ENCODE results near the gene TK2. TPM values are rescaled to one million over a fixed set of nuclear protein-coding genes. Genes with fewer than 3 reads are reported as not detected.

Gene TK2
- total RNA-seq, 4 donors from 2014 or later = 15.7 to 20.6 (median 16.6) TPM

DNA sequence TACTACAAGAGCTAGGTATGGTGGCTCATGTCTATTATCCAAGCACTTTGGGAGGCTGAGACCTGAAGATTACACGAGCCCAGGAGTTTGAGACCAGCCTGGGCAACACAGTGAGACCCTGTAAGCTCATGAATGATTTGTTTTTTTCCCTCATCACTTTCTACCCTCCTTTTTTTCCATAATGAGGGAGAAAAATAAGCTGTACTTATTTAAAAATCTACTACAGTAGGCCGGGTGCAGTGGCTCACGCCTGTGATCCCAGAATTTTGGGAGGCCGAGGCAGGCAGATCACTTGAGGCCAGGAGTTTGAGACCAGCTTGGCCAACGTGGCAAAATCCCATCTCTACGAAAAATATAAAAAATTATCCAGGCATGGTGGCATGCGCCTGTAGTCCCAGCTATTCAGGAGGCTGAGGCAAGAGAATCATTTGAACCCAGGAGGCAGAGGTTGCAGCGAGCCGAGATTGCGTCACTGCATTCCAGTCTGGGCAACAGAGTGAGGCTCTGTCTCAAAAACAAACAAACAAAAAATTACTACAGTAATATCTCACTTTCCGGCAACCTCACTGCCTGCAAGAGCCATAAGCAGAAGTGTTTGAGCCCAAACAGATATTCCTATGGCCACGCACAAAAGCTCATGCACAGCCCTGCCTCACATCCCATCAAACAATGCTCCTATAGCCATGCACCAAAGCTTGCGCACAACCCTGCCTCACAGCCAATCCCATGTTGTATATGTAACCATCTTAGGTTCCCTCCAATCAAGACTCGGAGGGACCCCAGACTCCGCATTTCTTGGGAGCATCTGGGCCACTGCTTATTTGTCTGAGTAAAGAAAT, 37.4 kb downstream of the TK2 start:
- intact Hi-C loops (cut with DNase I; ENCODE audit: low total_unique reads) (no loop called here), in situ Hi-C loops (cut with MboI; ENCODE audit: low pct_ligation_motif_present in 1 of 4, low pct_unique_long_range_greater_than_20kb in 1 of 4, low sequenced_read_pairs in 3 of 4) (no loop called here)
- TF ChIP-seq, protein P1, sequence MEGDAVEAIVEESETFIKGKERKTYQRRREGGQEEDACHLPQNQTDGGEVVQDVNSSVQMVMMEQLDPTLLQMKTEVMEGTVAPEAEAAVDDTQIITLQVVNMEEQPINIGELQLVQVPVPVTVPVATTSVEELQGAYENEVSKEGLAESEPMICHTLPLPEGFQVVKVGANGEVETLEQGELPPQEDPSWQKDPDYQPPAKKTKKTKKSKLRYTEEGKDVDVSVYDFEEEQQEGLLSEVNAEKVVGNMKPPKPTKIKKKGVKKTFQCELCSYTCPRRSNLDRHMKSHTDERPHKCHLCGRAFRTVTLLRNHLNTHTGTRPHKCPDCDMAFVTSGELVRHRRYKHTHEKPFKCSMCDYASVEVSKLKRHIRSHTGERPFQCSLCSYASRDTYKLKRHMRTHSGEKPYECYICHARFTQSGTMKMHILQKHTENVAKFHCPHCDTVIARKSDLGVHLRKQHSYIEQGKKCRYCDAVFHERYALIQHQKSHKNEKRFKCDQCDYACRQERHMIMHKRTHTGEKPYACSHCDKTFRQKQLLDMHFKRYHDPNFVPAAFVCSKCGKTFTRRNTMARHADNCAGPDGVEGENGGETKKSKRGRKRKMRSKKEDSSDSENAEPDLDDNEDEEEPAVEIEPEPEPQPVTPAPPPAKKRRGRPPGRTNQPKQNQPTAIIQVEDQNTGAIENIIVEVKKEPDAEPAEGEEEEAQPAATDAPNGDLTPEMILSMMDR (IDR thresholded peaks at IDR 0.05) = no peak
- TF ChIP-seq POLR2A (IDR thresholded peaks at IDR 0.05) (no peak), POLR2AphosphoS5 (IDR thresholded peaks at IDR 0.05) (no peak), EP300 (IDR thresholded peaks at IDR 0.05; ENCODE audit: low read depth) (no peak)
- Histone ChIP-seq H3K4me3 (no peak overlapping the region), H3K36me3 (peaks cover 0 to 3% (median 0%) of the 10 kb centered on the region in 4 donors), H3K9me3 (no peaks in the 10 kb centered on the region), H3K27ac (peak overlapping the region; percentile 30 to 43 (median 40)), H3K4me1 (peaks cover 18 to 49% (median 34%) of the 10 kb centered on the region in 4 donors), H3K27me3 (no peaks in the 10 kb centered on the region)
- WGBS, 2 donors (ENCODE audit: low coverage in 1 of 2) = 89 to 91% methylated on average over 6 to 15 of the region's 15 CpGs
- DNase-seq = no peak

DNA sequence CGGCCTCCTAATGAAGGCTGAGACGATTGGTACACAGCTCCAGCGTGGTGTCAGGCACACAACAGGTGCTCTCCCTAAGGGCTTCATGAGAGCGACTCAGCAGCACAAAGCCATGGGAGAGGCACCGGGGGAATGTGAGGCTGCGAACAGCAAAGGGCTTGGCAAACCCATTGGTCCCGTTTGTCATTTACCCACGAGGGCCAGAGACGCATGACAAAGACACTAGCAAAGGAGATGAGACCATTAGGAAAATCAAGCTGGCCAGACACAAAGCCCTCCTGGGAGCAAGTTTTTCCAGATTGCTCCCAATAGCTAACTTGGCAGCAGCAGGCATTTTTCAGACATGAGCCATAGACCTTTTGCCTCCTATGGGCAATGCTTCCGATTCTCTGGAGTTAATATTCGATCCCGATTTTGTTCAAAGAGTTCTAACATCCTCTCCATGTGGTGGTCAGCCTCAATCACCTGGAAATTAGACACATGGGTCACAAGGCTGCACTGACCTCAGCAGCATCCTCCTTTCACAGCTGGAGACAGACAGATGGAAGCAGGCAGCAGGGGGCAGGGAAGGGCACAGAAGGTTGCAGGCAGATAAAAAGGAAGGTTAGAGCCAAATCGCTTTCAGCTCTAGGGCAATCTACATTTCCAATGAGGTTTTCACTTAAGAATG, 38.2 kb downstream of the TK2 start:
- Histone ChIP-seq H3K27me3 (no peaks in the 10 kb centered on the region), H3K27ac (peak overlapping the region; percentile 30 to 43 (median 40)), H3K36me3 (peaks cover 0 to 3% (median 0%) of the 10 kb centered on the region in 4 donors), H3K9me3 (no peaks in the 10 kb centered on the region), H3K4me3 (no peak overlapping the region), H3K4me1 (peaks cover 12 to 43% (median 28%) of the 10 kb centered on the region in 4 donors)
- DNase-seq = no peak
- in situ Hi-C loops (cut with MboI; ENCODE audit: low pct_ligation_motif_present in 1 of 4, low pct_unique_long_range_greater_than_20kb in 1 of 4, low sequenced_read_pairs in 3 of 4) = no loop called here
- TF ChIP-seq, protein P1 (IDR thresholded peaks at IDR 0.05) = no peak
- TF ChIP-seq POLR2AphosphoS5 (IDR thresholded peaks at IDR 0.05) = no peak
- no peak for TF ChIP-seq EP300 (IDR thresholded peaks at IDR 0.05; ENCODE audit: low read depth)
- TF ChIP-seq POLR2A (IDR thresholded peaks at IDR 0.05) = no peak
- intact Hi-C loops (cut with DNase I; ENCODE audit: low total_unique reads) = no loop called here
- 72 to 90% methylated on average over 2 to 13 of the region's 13 CpGs for WGBS, 2 donors (ENCODE audit: low coverage in 1 of 2)

DNA sequence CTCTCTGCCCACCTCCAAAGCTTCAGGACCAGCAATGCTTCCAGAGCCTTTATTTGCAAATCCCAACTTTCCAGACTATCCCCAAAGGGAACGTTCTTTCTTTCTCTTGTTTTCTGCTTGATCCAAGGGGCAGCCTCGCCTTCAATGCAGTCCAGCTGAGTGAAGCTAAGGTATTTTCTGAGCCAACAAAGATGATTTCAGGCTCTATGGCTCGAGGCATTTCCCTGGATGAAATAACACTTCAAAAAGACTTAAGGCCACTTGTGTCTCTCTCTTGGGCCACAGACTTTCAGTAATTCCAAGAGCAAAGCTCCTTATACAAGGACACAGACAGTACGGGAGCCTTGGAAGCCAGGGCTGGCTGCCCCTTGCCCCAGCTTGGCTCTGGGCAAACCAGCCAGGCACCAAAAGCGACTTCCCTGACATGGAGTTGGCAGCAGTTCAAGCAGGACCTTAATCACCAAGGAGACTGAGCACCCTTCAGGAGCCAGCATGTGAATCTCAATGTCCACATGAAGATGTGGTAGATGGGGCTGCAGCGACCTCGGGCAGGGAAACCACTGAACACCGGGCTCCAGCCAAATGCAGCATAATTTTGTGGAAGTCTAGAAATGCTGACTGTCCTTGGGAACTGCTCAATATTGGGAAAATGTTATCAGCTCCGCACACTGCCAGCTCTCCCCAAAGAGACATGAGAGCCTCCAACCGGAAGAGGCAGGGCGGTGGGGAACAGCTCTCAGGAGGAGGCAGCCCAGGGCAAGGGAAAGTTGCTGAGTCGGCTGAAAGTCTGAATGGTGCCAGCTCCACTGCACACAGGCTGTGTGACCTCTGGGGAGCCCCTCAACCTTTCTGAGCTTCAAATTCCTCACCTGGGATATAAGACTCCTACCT, 39.0 kb downstream of the TK2 start:
- peaks cover 0 to 3% (median 0%) of the 10 kb centered on the region in 4 donors for H3K36me3 ChIP-seq
- TF ChIP-seq, protein P1 (IDR thresholded peaks at IDR 0.05) = no peak
- TF ChIP-seq POLR2A (IDR thresholded peaks at IDR 0.05) = no peak
- no peak for TF ChIP-seq EP300 (IDR thresholded peaks at IDR 0.05; ENCODE audit: low read depth)
- TF ChIP-seq POLR2AphosphoS5 (IDR thresholded peaks at IDR 0.05) = no peak
- no peaks in the 10 kb centered on the region for H3K9me3 ChIP-seq
- no peak overlapping the region for H3K4me3 ChIP-seq
- H3K4me1 ChIP-seq = peaks cover 6 to 35% (median 21%) of the 10 kb centered on the region in 4 donors
- intact Hi-C loops (cut with DNase I; ENCODE audit: low total_unique reads) = no loop called here
- in situ Hi-C loops (cut with MboI; ENCODE audit: low pct_ligation_motif_present in 1 of 4, low pct_unique_long_range_greater_than_20kb in 1 of 4, low sequenced_read_pairs in 3 of 4) = no loop called here
- WGBS, 2 donors (ENCODE audit: low coverage in 1 of 2) = 82% methylated on average over 12 of the region's 12 CpGs; no CpG with 5 or more reads in 1 of the 2 donors
- peak overlapping the region; percentile 6 to 43 (median 36) for H3K27ac ChIP-seq
- H3K27me3 ChIP-seq = no peaks in the 10 kb centered on the region
- no peak for DNase-seq

Data from transverse colon (tissue), 4 donors.